ENCODE data around the gene IL17A. TPM values are rescaled to one million over a fixed set of nuclear protein-coding genes. Genes with fewer than 3 reads are reported as not detected.
"Not testable (repeated sequence)": the region's sequence is repeated elsewhere in the genome, so short reads cannot be mapped to it uniquely, and the experiment has no call there.

IL17A gene
- polyA plus RNA-seq, 1 experiment: not detected

GRCh38 chr6:52189974-52190373 lies 3.8 kb downstream of the IL17A start:
- ChIA-PET POLR2A (no interaction called here), CTCF (no interaction called here)
- Histone ChIP-seq H3K4me3 (ENCODE audit: low read depth, low read length) (no peak overlapping the region), H3K36me3 (ENCODE audit: control insufficient read depth, insufficient read depth, low read length) (no peaks in the 10 kb centered on the region), H3K27me3 (ENCODE audit: control insufficient read depth, insufficient read depth, low read length) (no peaks in the 10 kb centered on the region; the same call in none of the 2 replicates)
- TF ChIP-seq CTCF (IDR thresholded peaks at IDR 0.05; ENCODE audit: insufficient read depth, low read depth, low read length): no peak
- no peak for DNase-seq (ENCODE audit: low read depth)

- CTCF ChIA-PET: no interaction called here
- TF ChIP-seq CTCF (IDR thresholded peaks at IDR 0.05; ENCODE audit: insufficient read depth, low read depth, low read length): no peak
- H3K36me3 ChIP-seq (ENCODE audit: control insufficient read depth, insufficient read depth, low read length): no peaks in the 10 kb centered on the region
- POLR2A ChIA-PET: no interaction called here
- no peak for DNase-seq (ENCODE audit: low read depth)
- no peaks in the 10 kb centered on the region; the same call in none of the 2 replicates for H3K27me3 ChIP-seq (ENCODE audit: control insufficient read depth, insufficient read depth, low read length)
- no peak overlapping the region for H3K4me3 ChIP-seq (ENCODE audit: low read depth, low read length)
Measured at GRCh38 chr6:52190409-52190808, 4.2 kb downstream of the IL17A start.

GRCh38 chr6:52191824-52192223 lies 5.6 kb downstream of the IL17A start:
- Histone ChIP-seq H3K4me3 (ENCODE audit: low read depth, low read length) (no peak overlapping the region), H3K27me3 (ENCODE audit: control insufficient read depth, insufficient read depth, low read length) (no peaks in the 10 kb centered on the region; the same call in none of the 2 replicates), H3K36me3 (ENCODE audit: control insufficient read depth, insufficient read depth, low read length) (no peaks in the 10 kb centered on the region)
- POLR2A ChIA-PET: no interaction called here
- TF ChIP-seq CTCF (IDR thresholded peaks at IDR 0.05; ENCODE audit: insufficient read depth, low read depth, low read length): no peak
- no peak for DNase-seq (ENCODE audit: low read depth)
- CTCF ChIA-PET: no interaction called here

GRCh38 chr6:52195886-52196285 lies 9.7 kb downstream of the IL17A start:
- TF ChIP-seq CTCF (IDR thresholded peaks at IDR 0.05; ENCODE audit: insufficient read depth, low read depth, low read length): no peak
- H3K27me3 ChIP-seq (ENCODE audit: control insufficient read depth, insufficient read depth, low read length): no peaks in the 10 kb centered on the region
- no peak for DNase-seq (ENCODE audit: low read depth)
- CTCF ChIA-PET: no interaction called here
- POLR2A ChIA-PET: no interaction called here
- no peaks in the 10 kb centered on the region for H3K36me3 ChIP-seq (ENCODE audit: control insufficient read depth, insufficient read depth, low read length)
- H3K4me3 ChIP-seq (ENCODE audit: low read depth, low read length): no peak overlapping the region

GRCh38 chr6:52200088-52200487 lies 13.9 kb downstream of the IL17A start:
- H3K27me3 ChIP-seq (ENCODE audit: control insufficient read depth, insufficient read depth, low read length); DNase-seq (ENCODE audit: low read depth); POLR2A ChIA-PET; H3K4me3 ChIP-seq (ENCODE audit: low read depth, low read length); CTCF ChIA-PET; H3K36me3 ChIP-seq (ENCODE audit: control insufficient read depth, insufficient read depth, low read length): not testable (repeated sequence)

- no peak for TF ChIP-seq CTCF (IDR thresholded peaks at IDR 0.05; ENCODE audit: insufficient read depth, low read depth, low read length)
- DNase-seq (ENCODE audit: low read depth): no peak
- Histone ChIP-seq H3K27me3 (ENCODE audit: control insufficient read depth, insufficient read depth, low read length) (peaks cover 2% of the 10 kb centered on the region; the same call in 1 of the 2 replicates), H3K4me3 (ENCODE audit: low read depth, low read length) (no peak overlapping the region), H3K36me3 (ENCODE audit: control insufficient read depth, insufficient read depth, low read length) (no peaks in the 10 kb centered on the region)
- CTCF ChIA-PET: no interaction called here
- POLR2A ChIA-PET: no interaction called here
Measured at GRCh38 chr6:52201046-52201445, 14.9 kb downstream of the IL17A start.
